DND-41 (cell line): ENCODE measurements around the gene MRPL58.

Source experiments
- ATAC-seq: fragments of 200-7000 bp; cut with Tn5 transposase; 3 replicates; pipeline ENCODE4 v1.9.1; 2021; ENCODE audit warnings: low read depth; ENCODE audit not compliant: insufficient read depth
- DNase-seq: peaks from one replicate; pipeline ENCODE4 v3.0.0-alpha.2; 2020
- H2AFZ ChIP-seq: 2 replicates; pipeline ENCODE4 v1.6.0; 2012; ENCODE audit warnings: low read depth, low read length
- H3K27ac ChIP-seq: 2 replicates; pipeline ENCODE4 v1.5.1; 2012; ENCODE audit warnings: low read length, inconsistent platforms
- H3K27me3 ChIP-seq: fragments of 200-600 bp; sonication (generic); 2 replicates; pipeline ENCODE4 v1.6.0; 2012; ENCODE audit warnings: low read length, mild to moderate bottlenecking, inconsistent platforms; ENCODE audit not compliant: insufficient read depth, poor library complexity
- H3K36me3 ChIP-seq: 2 replicates; pipeline ENCODE4 v1.5.1; 2012; ENCODE audit warnings: low read length, inconsistent platforms; ENCODE audit not compliant: insufficient read depth
- H3K4me1 ChIP-seq: 2 replicates; pipeline ENCODE4 v1.5.1; 2012; ENCODE audit warnings: mild to moderate bottlenecking, low read length; ENCODE audit not compliant: insufficient read depth
- H3K4me2 ChIP-seq: 2 replicates; pipeline ENCODE4 v1.6.0; 2012; ENCODE audit warnings: mild to moderate bottlenecking, moderate library complexity, low read length, inconsistent platforms; ENCODE audit not compliant: insufficient read depth
- H3K4me3 ChIP-seq, 2 experiments: fragments of 200-600 bp in 1 of 2; shearing (Covaris generic) in 1 of 2; 2 replicates each; pipeline ENCODE4 v1.5.1; 2012 to 2016; ENCODE audit warnings: inconsistent platforms in 2 of 2, low read length in 2 of 2, mild to moderate bottlenecking in 2 of 2, low read depth in 1 of 2, moderate library complexity in 1 of 2
- H3K79me2 ChIP-seq: 2 replicates; pipeline ENCODE4 v1.6.0; 2012; ENCODE audit warnings: low read length, inconsistent platforms; ENCODE audit not compliant: insufficient read depth
- H3K9ac ChIP-seq: 2 replicates; pipeline ENCODE4 v1.6.0; 2012; ENCODE audit warnings: low read depth, mild to moderate bottlenecking, inconsistent platforms, low read length, moderate library complexity
- H3K9me3 ChIP-seq: 2 replicates; pipeline ENCODE4 v1.5.1; 2012; ENCODE audit warnings: low read length, moderate library complexity, mild to moderate bottlenecking, inconsistent platforms; ENCODE audit not compliant: insufficient read depth, severe bottlenecking
- H4K20me1 ChIP-seq: 2 replicates; pipeline ENCODE4 v1.6.0; 2012; ENCODE audit warnings: low read length; ENCODE audit not compliant: insufficient read depth
- CTCF ChIP-seq: IDR thresholded peaks from 2 replicates; pipeline ENCODE4 v1.5.1; 2012; ENCODE audit warnings: borderline replicate concordance, low read length, moderate library complexity, mild to moderate bottlenecking; ENCODE audit not compliant: poor library complexity, severe bottlenecking; ENCODE audit errors: extremely low read depth
- EZH2 ChIP-seq: IDR thresholded peaks from 3 replicates; pipeline ENCODE4 v1.6.1; 2012; ENCODE audit warnings: borderline replicate concordance, low read depth, mild to moderate bottlenecking, moderate library complexity, low read length, inconsistent platforms; ENCODE audit not compliant: severe bottlenecking

MRPL58 gene

GRCh38 chr17:75059369-75060345 lies 47.2 kb downstream of the MRPL58 start:
- Histone ChIP-seq H3K4me1 (no peaks in the 10 kb centered on the region), H3K79me2 (peaks cover 6% of the 10 kb centered on the region; the same call in 1 of the 2 replicates), H3K27me3 (no peaks in the 10 kb centered on the region), H3K4me3 (no peak overlapping the region), H3K36me3 (peaks cover 73% of the 10 kb centered on the region), H2AFZ (no peak overlapping the region), H3K9ac (no peak overlapping the region), H4K20me1 (no peaks in the 10 kb centered on the region; the same call in 1 of the 2 replicates), H3K4me2 (no peak overlapping the region), H3K27ac (no peak overlapping the region), H3K9me3 (no peaks in the 10 kb centered on the region)
- DNase-seq, result no peak
- TF ChIP-seq EZH2 (no peak), CTCF (peak; percentile 47)
- ATAC-seq, result 0 out of 3 replicates have a peak, but pooled peaks have one; percentile 31

GRCh38 chr17:75060434-75061054 lies 48.1 kb downstream of the MRPL58 start:
- ATAC-seq (no peak), DNase-seq (no peak)
- Histone ChIP-seq H3K4me3 (no peak overlapping the region), H3K27ac (no peak overlapping the region), H2AFZ (no peak overlapping the region), H3K27me3 (no peaks in the 10 kb centered on the region), H4K20me1 (no peaks in the 10 kb centered on the region; the same call in 1 of the 2 replicates), H3K4me2 (no peak overlapping the region), H3K9ac (no peak overlapping the region), H3K9me3 (no peaks in the 10 kb centered on the region), H3K79me2 (peaks cover 6% of the 10 kb centered on the region; the same call in 1 of the 2 replicates), H3K36me3 (peaks cover 72% of the 10 kb centered on the region), H3K4me1 (peaks cover 4% of the 10 kb centered on the region)
- no peak for TF ChIP-seq CTCF
- no peak for TF ChIP-seq EZH2

- TF ChIP-seq EZH2, result no peak
- TF ChIP-seq CTCF, result no peak
- H3K27me3 ChIP-seq, result no peaks in the 10 kb centered on the region
- no peak overlapping the region for H3K9ac ChIP-seq
- no peak overlapping the region for H2AFZ ChIP-seq
- DNase-seq (no peak), ATAC-seq (no peak)
- no peak overlapping the region for H3K27ac ChIP-seq
- no peaks in the 10 kb centered on the region; the same call in 1 of the 2 replicates for H4K20me1 ChIP-seq
- peaks cover 6% of the 10 kb centered on the region; the same call in 1 of the 2 replicates for H3K79me2 ChIP-seq
- H3K4me3 ChIP-seq, result no peak overlapping the region
- peaks cover 7% of the 10 kb centered on the region for H3K4me1 ChIP-seq
- H3K9me3 ChIP-seq, result no peaks in the 10 kb centered on the region
- H3K36me3 ChIP-seq, result peaks cover 69% of the 10 kb centered on the region
- H3K4me2 ChIP-seq, result no peak overlapping the region
Measured at GRCh38 chr17:75061055-75061438, 48.6 kb downstream of the MRPL58 start.
